ENCODE measurements around the gene TWNK.

Gene TWNK

DNA sequence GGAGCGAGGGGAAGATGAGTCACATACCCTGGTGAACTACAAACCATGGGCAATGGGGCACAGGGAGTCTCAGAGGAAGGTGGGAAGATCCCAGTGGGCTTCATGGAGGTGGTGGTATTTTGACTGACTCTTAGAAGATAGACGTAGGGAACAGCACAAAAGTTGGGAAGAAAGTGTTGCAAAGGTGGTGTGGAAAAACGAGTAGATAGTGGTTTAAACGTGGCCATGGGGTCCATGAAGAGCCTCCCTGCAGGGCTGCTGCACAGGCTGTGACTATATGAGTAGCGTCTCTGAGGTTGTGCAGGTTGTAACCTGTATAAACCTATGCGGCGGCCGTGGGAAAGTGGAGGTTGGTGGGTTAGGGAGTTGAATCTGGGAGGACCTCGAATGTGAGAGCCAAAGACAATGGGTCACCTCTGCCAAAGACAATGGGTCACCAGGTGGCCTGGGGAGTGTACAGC, 26.1 kb downstream of the TWNK start:
- DNase-seq = no peak

GRCh38 chr10:101014230-101014884, 27.0 kb downstream of the TWNK start:
- DNase-seq = peak; percentile 79

DNA sequence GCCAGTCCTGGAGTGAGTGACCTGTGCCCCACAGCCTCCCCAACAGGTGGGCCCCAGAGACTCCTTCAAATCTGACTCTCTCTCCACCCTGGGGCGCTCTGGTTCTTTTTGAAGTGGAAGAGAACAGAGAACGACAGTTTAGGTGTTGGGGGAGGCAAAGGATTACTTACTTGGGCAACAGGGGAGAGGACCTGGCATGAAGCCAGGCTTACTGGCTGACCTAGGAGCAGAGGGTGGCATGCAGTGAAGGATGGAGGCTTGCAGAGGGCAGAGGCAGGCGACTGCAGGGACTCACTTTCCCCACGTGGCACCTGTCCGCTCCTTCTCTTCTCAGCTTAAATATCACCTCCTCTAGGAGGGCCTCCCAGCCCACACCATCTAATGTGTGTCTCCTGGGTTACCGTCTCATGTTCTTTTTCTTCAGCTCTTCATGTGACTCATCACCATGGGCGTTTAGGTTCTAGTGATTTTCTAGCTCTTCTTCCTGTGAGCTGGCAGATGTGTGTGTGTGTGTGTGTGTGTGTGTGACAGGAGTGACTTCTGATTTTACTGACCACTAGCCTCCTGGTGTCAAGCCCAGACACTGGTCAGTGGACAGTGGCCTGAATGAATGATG, 27.7 kb downstream of the TWNK start:
- DNase-seq = no peak

- no peak for DNase-seq
Observed at GRCh38 chr10:101015582-101015973, 28.2 kb downstream of the TWNK start.

DNA sequence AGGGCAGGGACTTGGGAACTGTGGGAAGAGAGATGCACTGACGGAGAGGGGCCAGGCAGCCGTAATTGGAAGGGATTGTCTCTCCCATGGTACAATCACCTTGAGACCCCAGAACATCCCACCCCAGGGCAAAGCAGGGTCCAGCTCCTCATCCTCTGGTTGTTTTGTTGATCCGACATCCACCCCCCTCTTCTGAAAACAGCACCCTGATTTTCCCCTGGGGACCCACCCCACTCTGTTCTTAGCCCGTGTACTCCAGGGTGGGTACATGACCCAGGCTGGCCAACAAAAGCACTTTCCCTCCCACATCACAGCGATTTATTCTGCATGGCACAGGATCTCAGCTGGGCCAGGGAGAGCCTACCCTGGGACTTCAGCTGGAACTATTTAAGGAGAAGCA, 29.5 kb downstream of the TWNK start:
- no peak for DNase-seq

GRCh38 chr10:101018118-101018599, 30.8 kb downstream of the TWNK start:
- no peak for DNase-seq

- DNase-seq = peak; percentile 73
Observed at GRCh38 chr10:101018600-101019439, 31.5 kb downstream of the TWNK start.

DNA sequence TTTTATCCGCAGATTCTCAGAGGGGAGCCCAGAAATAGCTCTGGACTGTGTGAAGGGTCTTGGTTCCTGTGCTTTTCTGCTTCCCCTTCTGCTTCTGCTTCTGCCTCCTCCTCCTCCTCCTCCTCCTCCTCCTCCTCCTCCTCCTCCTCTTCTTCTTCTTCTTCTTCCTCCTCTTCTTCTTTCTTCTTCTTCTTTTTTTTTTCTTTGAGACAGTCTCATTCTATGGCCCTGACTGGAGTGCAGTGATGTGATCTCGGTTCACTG, 32.0 kb downstream of the TWNK start:
- DNase-seq = no peak

- no peak for DNase-seq
Observed at GRCh38 chr10:101020427-101021075, 33.2 kb downstream of the TWNK start.

DNA sequence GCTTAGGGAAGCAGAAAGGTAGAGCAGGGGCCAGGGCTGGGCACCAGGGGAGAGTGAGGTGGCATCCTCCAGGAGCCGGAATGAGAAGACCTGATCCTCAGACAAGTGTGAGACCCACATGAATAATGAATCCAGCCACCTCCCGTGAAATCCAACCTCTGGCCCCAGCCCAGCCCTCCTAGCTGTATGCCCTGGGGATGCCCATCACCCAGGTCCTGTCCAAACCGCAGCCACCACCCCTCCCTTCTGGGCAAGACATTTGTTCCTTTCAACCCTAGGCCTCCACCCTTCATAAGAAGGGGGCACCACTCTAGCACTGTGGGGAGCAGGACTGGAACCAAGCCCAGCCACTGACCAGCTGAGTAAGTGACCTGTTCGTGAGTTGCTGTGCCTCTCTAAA, 33.9 kb downstream of the TWNK start:
- DNase-seq = no peak

DNA sequence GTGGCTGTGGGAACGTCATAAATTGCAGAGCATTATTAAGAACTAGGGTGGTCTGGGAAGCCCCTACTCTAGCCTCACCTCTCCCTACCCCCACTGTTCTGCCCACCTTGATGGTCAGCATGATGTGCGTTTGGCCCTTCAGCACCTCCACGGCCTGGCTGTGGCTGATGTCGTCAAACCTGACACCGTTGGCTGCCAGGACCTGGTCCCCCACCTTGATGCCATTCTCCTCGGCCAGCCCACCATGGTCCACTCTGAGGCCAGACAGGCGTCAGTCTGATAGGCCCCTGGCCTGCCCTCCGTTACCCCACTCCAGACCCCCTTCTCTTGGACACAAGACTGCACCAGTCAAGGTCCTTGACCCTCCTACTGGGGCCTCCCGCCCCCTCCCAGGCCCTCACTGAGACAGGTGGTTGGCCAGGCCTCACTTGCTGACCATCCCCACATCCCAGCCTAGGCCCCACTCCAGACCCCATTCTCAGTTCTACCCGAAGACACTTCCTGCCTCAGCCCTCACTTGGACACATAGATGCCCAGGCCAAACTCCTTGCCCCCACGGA, 34.4 kb downstream of the TWNK start:
- no peak for DNase-seq

- DNase-seq = no peak
Observed at GRCh38 chr10:101022967-101023705, 35.8 kb downstream of the TWNK start.

- no peak for DNase-seq
Observed at GRCh38 chr10:101027106-101027720, 39.9 kb downstream of the TWNK start.

DNA sequence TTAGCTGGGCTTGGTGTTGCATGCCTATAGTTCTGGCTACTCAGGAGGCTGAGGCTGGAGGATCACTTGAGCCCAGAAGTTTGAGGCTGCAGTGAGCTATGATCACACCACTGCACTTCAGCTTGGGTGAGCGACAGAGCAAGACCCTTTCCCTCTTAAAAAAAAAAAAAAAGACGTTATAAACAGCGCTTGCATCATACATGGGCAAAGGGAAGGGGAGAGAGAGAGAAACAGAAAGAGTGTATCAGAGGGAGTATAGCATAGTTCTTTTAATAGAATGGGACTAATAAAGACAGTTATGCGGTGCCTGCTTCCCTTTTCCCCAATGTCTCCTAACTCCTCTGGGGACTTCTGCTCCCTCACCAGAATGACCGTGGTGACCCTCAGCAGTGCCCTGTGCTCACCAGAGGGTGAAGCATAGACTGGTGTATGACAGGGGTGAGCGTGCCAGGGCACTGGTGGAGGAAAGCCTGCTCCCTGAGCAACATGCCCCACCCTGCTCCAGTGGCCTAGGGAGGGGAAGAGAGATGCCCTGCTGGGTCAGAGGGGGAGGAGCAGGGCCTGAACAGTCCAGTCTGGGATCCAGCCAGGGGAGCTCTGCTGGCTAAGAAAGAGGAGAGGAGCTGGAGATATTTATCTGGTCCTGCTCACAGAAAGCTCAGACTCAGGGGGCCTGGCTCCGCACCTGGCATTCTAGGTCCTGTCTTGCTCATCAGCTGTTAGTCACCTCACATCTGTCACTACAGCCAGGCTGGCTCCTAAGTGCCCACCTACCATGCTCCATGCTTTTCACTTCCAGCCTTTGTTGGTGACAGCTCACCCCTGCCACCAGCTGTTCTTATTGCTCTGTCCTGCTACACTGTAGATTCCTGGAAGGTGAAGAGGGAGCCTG, 41.3 kb downstream of the TWNK start:
- no peak for DNase-seq

- DNase-seq = no peak
Observed at GRCh38 chr10:101029520-101030295, 42.4 kb downstream of the TWNK start.

GRCh38 chr10:101030496-101031127, 43.3 kb downstream of the TWNK start:
- no peak for DNase-seq

DNA sequence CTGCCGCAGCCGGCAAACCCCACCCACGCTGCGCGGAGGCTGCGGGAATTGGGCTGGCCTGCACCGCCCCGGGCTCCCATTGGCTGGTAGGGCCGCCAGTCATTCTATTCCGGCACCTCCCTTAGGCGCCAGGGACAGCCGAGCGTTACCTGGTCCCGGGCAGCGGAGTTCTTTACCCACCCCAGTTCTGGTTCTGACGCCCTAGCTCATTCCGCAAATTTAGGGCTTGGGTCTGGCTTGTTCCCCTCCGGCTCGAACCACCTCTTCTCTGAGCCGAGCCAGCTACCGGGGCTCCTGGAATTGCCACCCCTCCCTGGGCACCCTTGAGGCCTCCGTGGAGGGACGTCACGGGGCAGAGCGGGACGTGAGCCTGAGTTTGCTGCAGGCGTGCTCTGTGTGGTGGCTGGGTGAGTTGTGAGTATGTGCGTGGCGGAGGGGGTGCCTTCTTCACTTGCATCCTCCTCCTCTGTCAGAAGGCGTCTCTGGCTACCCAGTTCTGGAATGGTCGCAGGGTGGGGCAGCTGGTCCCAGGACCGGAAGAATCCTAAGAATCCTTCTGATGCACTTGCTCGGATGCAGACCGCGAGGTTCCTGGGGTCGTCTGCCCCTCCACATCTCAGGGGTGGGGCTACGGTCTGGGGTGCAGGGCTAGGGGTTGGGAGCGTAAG, 43.9 kb downstream of the TWNK start, which contains the start of the genes PDZD7 and SFXN3:
TSS of gene PDZD7 (minus strand) at position 2 of the 668 bp plus-strand sequence. CDS start 910 bp downstream, outside the sequence.
TSS of gene SFXN3 (plus strand) at position 107 of the 668 bp plus-strand sequence. CDS start 3,461 bp downstream, outside the sequence.
- peak; percentile 96 for DNase-seq

DNA sequence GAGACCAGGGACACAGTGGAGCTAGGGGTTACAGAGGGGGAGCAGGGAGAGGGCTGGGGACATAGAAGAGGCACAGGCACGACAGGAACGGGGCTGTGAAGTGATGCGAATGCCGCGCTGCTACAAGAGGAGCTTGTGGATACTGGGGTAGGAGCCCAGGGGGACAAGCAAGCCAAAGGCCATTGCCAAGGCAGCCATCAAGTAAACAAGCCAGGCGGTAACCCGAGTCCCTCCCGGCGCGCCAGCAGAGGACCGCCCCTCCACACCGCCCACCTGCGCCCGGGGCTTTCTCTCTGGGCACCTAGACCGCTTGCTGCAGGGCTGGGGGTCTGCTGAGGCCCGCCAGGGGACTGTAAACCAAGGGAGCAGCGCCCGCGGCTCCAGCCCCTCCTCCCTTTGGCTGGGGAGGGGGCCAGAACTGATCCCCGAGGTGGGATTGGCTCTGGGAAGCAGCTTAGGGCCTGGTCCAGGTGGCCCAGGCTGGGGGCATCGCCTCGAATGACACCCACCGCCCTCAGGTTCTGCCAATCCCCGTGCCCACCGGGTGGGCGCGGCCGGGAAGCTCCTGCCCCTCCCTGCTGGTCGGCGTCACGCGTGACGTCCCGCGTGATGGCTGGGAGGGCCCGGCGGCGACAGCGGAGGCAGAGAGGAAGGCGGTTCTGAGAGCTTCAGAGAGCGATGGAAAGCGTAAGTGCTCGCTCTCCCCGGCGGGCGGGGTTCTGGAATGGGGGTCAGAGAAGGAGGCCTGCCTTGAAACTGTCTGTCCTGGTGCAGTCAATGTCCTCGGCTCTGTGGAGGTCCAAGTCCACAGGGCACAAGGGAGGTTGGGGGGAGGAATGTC, 44.7 kb downstream of the TWNK start:
- DNase-seq = peak; percentile 85

All from CD4-positive, alpha-beta T cell treated with Interleukin-10 for 1 hour (primary cell).